GM18498 (cell line): Measurements from ENCODE around the gene TAS1R3.

Source experiments
- ATAC-seq: cut with Tn5 transposase; IDR thresholded peaks from one replicate; pipeline ENCODE4 v1.9.1; 2021; ENCODE audit warnings: mild to moderate bottlenecking, moderate library complexity; ENCODE audit not compliant: unreplicated experiment

The TAS1R3 gene

GRCh38 chr1:1335792-1336248 is 4.7 kb downstream of the TAS1R3 start:
- no peak for ATAC-seq

GRCh38 chr1:1336446-1336845 is 5.4 kb downstream of the TAS1R3 start:
- no peak for ATAC-seq

GRCh38 chr1:1336931-1337792 is 6.1 kb downstream of the TAS1R3 start:
- no peak for ATAC-seq

- no peak for ATAC-seq
Observed at GRCh38 chr1:1337793-1338147, 6.7 kb downstream of the TAS1R3 start.

- ATAC-seq = no peak
Observed at GRCh38 chr1:1338278-1338677, 7.2 kb downstream of the TAS1R3 start.

GRCh38 chr1:1340185-1340584 is 9.1 kb downstream of the TAS1R3 start:
- ATAC-seq = no peak

GRCh38 chr1:1340791-1341548 is 9.9 kb downstream of the TAS1R3 start:
- ATAC-seq = no peak

- ATAC-seq = no peak
Observed at GRCh38 chr1:1341549-1342021, 10.5 kb downstream of the TAS1R3 start.

- no peak for ATAC-seq
Observed at GRCh38 chr1:1342061-1342562, 11.0 kb downstream of the TAS1R3 start.

GRCh38 chr1:1342584-1343115 is 11.6 kb downstream of the TAS1R3 start:
- ATAC-seq = no peak

GRCh38 chr1:1343811-1344421 is 12.8 kb downstream of the TAS1R3 start:
- no peak for ATAC-seq

GRCh38 chr1:1344655-1345361 is 13.7 kb downstream of the TAS1R3 start:
- no peak for ATAC-seq

GRCh38 chr1:1345384-1345783 is 14.3 kb downstream of the TAS1R3 start:
- no peak for ATAC-seq

- no peak for ATAC-seq
Observed at GRCh38 chr1:1345860-1346500, 14.9 kb downstream of the TAS1R3 start.

- ATAC-seq = no peak
Observed at GRCh38 chr1:1346501-1346890, 15.4 kb downstream of the TAS1R3 start.

- no peak for ATAC-seq
Observed at GRCh38 chr1:1347026-1347595, 16.0 kb downstream of the TAS1R3 start.

- ATAC-seq = no peak
Observed at GRCh38 chr1:1347663-1348419, 16.8 kb downstream of the TAS1R3 start.

- ATAC-seq = peak; percentile 36
Observed at GRCh38 chr1:1348420-1349255, 17.6 kb downstream of the TAS1R3 start.
